ENCODE results near the gene COPE. TPM values are rescaled to one million over a fixed set of nuclear protein-coding genes. Genes with fewer than 3 reads are reported as not detected.

COPE gene
- total RNA-seq, 1 donor from 2014 or later = 128 TPM

DNA sequence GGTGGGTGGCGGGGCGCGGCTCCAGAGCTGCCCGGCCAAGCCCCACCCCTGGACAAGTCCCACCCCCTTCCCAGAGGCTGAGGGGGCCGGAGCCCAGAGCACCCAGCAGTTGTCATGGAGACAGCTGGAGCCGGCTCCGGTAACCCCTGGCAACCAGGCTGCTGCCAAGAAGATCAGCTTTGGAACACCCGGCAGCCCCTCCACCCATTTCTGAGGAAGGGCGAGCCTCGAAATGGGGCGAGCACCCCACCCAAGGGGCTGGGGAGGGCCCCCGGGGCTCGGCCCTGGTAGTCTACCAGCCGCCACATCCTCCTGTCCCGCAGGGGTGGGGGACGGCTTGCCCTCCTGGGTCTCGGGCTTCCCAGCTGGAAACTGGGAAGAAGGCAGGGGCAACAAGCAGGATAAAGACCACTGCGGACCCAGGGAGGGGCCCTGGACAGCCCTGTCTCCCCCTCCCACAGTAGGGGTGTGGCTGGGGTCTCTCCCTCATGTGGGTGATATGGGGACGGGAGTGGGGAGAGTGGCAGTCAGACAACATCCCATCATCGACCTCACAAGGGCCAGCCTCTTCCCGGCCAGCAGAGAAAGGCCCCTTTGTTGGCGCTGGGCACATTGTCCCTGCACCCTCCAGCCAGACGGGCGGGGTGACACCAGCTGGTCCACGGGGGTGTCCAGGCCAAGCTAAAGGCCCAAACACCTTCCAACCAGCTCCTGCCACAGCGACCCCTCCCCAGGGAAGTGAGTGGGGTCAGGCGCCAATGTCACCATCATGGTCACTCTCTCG, 24.7 kb downstream of the COPE start:
- Histone ChIP-seq H3K9me3 (replicated peaks) (no peaks in the 10 kb centered on the region), H3K4me1 (peaks cover 24% of the 10 kb centered on the region), H3K4me3 (peak overlapping the region; percentile 65), H3K27me3 (ENCODE audit: low read depth) (peaks cover 49% of the 10 kb centered on the region), H3K27ac (replicated peaks) (no peak overlapping the region), H3K36me3 (peaks cover 5% of the 10 kb centered on the region)
- DNase-seq = no peak
- intact Hi-C loops (cut with micrococcal nuclease) = no loop called here
- TF ChIP-seq, protein P1, sequence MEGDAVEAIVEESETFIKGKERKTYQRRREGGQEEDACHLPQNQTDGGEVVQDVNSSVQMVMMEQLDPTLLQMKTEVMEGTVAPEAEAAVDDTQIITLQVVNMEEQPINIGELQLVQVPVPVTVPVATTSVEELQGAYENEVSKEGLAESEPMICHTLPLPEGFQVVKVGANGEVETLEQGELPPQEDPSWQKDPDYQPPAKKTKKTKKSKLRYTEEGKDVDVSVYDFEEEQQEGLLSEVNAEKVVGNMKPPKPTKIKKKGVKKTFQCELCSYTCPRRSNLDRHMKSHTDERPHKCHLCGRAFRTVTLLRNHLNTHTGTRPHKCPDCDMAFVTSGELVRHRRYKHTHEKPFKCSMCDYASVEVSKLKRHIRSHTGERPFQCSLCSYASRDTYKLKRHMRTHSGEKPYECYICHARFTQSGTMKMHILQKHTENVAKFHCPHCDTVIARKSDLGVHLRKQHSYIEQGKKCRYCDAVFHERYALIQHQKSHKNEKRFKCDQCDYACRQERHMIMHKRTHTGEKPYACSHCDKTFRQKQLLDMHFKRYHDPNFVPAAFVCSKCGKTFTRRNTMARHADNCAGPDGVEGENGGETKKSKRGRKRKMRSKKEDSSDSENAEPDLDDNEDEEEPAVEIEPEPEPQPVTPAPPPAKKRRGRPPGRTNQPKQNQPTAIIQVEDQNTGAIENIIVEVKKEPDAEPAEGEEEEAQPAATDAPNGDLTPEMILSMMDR (IDR thresholded peaks at IDR 0.05; ENCODE audit: borderline replicate concordance) = no peak

DNA sequence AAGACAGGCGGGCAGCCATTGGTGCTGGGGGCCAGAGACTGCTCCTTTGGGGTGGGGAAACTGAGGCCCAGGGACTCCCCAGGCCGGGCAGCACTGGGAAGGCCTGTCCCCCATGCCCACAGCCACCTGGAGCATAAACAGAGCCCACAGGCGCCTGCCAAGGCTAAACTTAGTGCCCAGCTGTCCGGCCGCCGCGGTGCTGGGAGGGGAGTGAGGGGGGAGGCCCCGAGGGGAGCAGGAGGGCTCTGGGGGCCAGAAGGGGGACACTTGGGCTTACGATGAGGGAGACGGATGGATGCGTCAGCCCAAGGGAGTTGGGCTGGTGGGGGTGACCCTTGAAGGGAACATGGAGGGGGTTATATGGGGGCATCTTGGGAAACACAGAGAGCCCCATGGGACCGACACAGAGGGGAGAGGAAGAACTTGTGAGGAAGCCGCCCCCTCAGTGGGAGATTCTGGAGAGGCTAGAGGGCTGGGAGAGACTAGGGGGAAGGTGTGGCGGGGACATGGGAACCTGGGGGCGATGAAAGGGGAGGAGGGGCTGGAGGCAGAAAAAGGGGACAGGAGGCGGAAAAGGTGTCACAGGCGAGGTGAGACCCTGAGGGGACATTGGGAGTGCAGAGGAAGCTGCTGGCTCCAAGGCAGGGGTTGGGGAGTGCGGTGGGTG, 25.5 kb downstream of the COPE start:
- Histone ChIP-seq H3K27ac (replicated peaks) (no peak overlapping the region), H3K4me1 (peaks cover 24% of the 10 kb centered on the region), H3K36me3 (no peaks in the 10 kb centered on the region), H3K4me3 (no peak overlapping the region), H3K27me3 (ENCODE audit: low read depth) (peaks cover 49% of the 10 kb centered on the region), H3K9me3 (replicated peaks) (no peaks in the 10 kb centered on the region)
- DNase-seq = no peak
- TF ChIP-seq, protein P1 (IDR thresholded peaks at IDR 0.05; ENCODE audit: borderline replicate concordance) = no peak
- intact Hi-C loops (cut with micrococcal nuclease) = no loop called here

DNA sequence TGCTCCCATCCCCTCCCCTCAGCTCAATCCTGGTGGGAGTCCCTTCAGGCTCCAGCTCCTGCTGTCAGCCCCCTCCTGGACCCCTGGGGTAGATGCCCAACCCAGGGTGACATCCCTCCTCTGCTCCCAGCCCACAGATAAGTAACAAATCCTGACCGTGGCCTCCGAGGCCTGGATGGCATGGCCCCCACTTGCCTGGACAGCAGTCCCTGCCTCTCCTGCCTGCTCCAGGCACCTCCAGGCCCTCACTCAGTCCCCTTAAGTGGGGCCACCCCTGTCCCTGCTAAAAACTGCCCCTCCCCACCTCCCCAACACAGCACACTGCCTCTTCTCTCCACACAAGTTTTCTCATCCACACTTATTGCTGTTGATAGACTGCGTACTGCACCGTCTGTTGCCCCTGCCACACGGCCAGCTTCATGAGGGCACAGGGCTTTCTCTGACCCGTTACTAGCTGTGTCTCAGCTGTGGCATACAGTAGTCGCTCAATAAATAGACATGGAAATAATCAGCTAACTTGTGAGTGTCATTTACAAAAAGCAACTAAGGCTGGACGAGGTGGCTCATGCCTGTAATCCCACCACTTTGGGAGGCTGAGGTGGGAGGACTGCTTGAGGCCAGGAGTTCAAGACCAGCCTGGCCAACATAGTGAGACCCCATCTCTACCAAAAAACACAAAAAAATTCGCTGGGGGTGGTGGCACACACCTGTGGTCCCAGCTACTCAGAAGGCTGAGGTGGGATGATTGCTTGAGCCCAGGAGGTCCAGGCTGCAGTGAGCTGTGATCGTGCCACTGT, 29.0 kb downstream of the COPE start:
- intact Hi-C loops (cut with micrococcal nuclease) = no loop called here
- TF ChIP-seq, protein P1 (IDR thresholded peaks at IDR 0.05; ENCODE audit: borderline replicate concordance) = no peak
- DNase-seq = no peak

DNA sequence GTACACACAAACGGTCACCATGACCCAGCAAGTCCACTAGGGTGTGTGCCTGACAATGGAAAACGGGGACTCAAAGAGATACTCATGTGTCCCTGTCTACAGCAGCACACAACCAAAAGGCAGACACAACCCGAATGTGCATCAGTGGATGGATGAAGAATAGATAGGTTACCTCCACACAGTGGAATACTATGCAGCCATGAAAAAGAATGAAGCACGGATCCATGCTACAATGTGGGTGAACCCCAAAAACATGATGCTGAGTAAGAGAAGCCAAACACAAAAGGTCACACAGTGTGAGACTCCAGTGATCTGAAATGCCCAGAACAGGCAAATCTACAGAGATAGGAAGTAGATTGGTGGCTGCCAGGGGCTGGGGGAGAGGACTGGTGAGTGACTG, 32.2 kb downstream of the COPE start:
- intact Hi-C loops (cut with micrococcal nuclease) = no loop called here
- H3K27ac ChIP-seq (replicated peaks) = no peak overlapping the region

More for the DNA sequence above, 29.0 kb downstream of the COPE start:
- Histone ChIP-seq H3K27me3 (ENCODE audit: low read depth) (peaks cover 29% of the 10 kb centered on the region), H3K4me1 (peaks cover 13% of the 10 kb centered on the region), H3K9me3 (replicated peaks) (no peaks in the 10 kb centered on the region), H3K36me3 (no peaks in the 10 kb centered on the region), H3K4me3 (no peak overlapping the region), H3K27ac (replicated peaks) (no peak overlapping the region)

More for the DNA sequence above, 32.2 kb downstream of the COPE start:
- no peaks in the 10 kb centered on the region for H3K27me3 ChIP-seq (ENCODE audit: low read depth)
- H3K9me3 ChIP-seq (replicated peaks) = no peaks in the 10 kb centered on the region
- no peaks in the 10 kb centered on the region for H3K36me3 ChIP-seq
- no peaks in the 10 kb centered on the region for H3K4me1 ChIP-seq
- no peak overlapping the region for H3K4me3 ChIP-seq
- DNase-seq = no peak
- TF ChIP-seq, protein P1 (IDR thresholded peaks at IDR 0.05; ENCODE audit: borderline replicate concordance) = no peak
